PC-3 (cell line): Measurements from ENCODE around the gene YTHDC1. TPM values are rescaled to one million over a fixed set of nuclear protein-coding genes. Genes with fewer than 3 reads are reported as not detected.

Experiments used
- ATAC-seq: fragments of 200-7000 bp; cut with Tn5 transposase; 2 replicates; pipeline ENCODE4 v1.9.1; 2020; ENCODE audit warnings: mild to moderate bottlenecking, moderate library complexity
- BruUV-seq: library from RNA; stranded (reverse); fragments of 400-500 nt; replicated peaks from 2 replicates; lab custom pipeline; 2021; lab: Mats Ljungman, UMichigan
- CTCF ChIA-PET: fragments of 300-600 bp; sonication (Branson Sonifier 250); formaldehyde crosslinking; loops from one replicate; lab custom pipeline; 2022; ENCODE audit warnings: antibody characterized with exemption; lab: Charles Lee
- POLR2A ChIA-PET: fragments of 300-600 bp; sonication (Branson Sonifier 250); formaldehyde crosslinking; loops from one replicate; lab custom pipeline; 2022; ENCODE audit warnings: antibody characterized with exemption; ENCODE audit not compliant: unreplicated experiment; lab: Charles Lee
- DNase-seq: peaks from one replicate; pipeline ENCODE4 v3.0.0-alpha.2; 2015
- H2AFZ ChIP-seq: fragments of 300-600 bp; sonication (generic); 2 replicates; pipeline ENCODE4 v1.6.0; 2016; ENCODE audit warnings: antibody characterized with exemption, low read length
- H3F3A ChIP-seq: fragments of 300-600 bp; sonication (generic); one replicate; pipeline ENCODE4 v1.6.0; 2017; ENCODE audit warnings: antibody characterized with exemption, low read length, control low read depth, mild to moderate bottlenecking; ENCODE audit not compliant: unreplicated experiment
- H3K27ac ChIP-seq: fragments of 300-600 bp; sonication (generic); 2 replicates; pipeline ENCODE4 v1.5.1; 2016; ENCODE audit warnings: mild to moderate bottlenecking, low read length
- H3K27me3 ChIP-seq: fragments of 300-600 bp; sonication (generic); 2 replicates; pipeline ENCODE4 v1.6.1; 2016; ENCODE audit warnings: low read length, mixed read lengths
- H3K36me3 ChIP-seq: fragments of 300-600 bp; sonication (generic); 2 replicates; pipeline ENCODE4 v1.6.1; 2016; ENCODE audit warnings: low read depth, mixed run types, low read length, mixed read lengths
- H3K4me1 ChIP-seq: fragments of 300-600 bp; sonication (generic); 2 replicates; pipeline ENCODE4 v1.5.1; 2016; ENCODE audit warnings: low read length; ENCODE audit not compliant: insufficient read depth
- H3K4me2 ChIP-seq: fragments of 300-600 bp; sonication (generic); 2 replicates; pipeline ENCODE4 v1.6.0; 2016; ENCODE audit warnings: low read length
- H3K4me3 ChIP-seq: fragments of 300-600 bp; sonication (generic); 2 replicates; pipeline ENCODE4 v1.5.1; 2016; ENCODE audit warnings: mild to moderate bottlenecking, low read length, mixed read lengths
- H3K79me2 ChIP-seq: fragments of 300-600 bp; sonication (generic); 2 replicates; pipeline ENCODE4 v1.6.1; 2017; ENCODE audit warnings: low read length, mixed read lengths
- H3K9ac ChIP-seq: fragments of 300-600 bp; sonication (generic); 2 replicates; pipeline ENCODE4 v1.6.0; 2016; ENCODE audit warnings: mild to moderate bottlenecking, low read length
- H3K9me2 ChIP-seq: fragments of 300-600 bp; sonication (generic); replicated peaks from 2 replicates; pipeline ENCODE4 v1.6.1; 2016; ENCODE audit warnings: mixed run types, low read length, mixed read lengths
- H3K9me3 ChIP-seq: fragments of 300-600 bp; sonication (generic); 2 replicates; pipeline ENCODE4 v1.6.1; 2016; ENCODE audit warnings: low read length, mixed read lengths
- H4K20me1 ChIP-seq: fragments of 300-600 bp; sonication (generic); 2 replicates; pipeline ENCODE4 v1.6.1; 2016; ENCODE audit warnings: low read length, mixed read lengths
- EZH2 ChIP-seq: fragments of 300-600 bp; sonication (generic); IDR thresholded peaks from one replicate; pipeline ENCODE4 v1.6.1; 2017; ENCODE audit warnings: antibody characterized with exemption, mild to moderate bottlenecking, low read length; ENCODE audit not compliant: unreplicated experiment
- EZH2phosphoT487 ChIP-seq: fragments of 300-600 bp; sonication (generic); IDR thresholded peaks from 2 replicates; pipeline ENCODE4 v1.6.1; 2018; ENCODE audit warnings: mild to moderate bottlenecking, antibody characterized with exemption, low read length, borderline replicate concordance
- intact Hi-C: fragments of 100-400 bp; cut with micrococcal nuclease; formaldehyde crosslinking; loops from 2 replicates; pipeline ENCODE4 v1.9.0; 2023
- total RNA-seq: library from RNA; depleted of rRNA; stranded (reverse); fragments of >200 nt; gene quantifications from 2 replicates; pipeline ENCODE4 v1.2.3, GENCODE V29; 2014
- TF ChIP-seq, protein P1 (sequence below): fragments of 300-600 bp; sonication (generic); conservative IDR thresholded peaks from 2 replicates; pipeline ENCODE4 v1.5.1; 2017; ENCODE audit warnings: antibody characterized with exemption, low read depth, mild to moderate bottlenecking, low read length

Gene YTHDC1
- total RNA-seq, 1 experiment from 2014 or later, result 55.5 TPM

- Histone ChIP-seq H4K20me1 (no peaks in the 10 kb centered on the region), H3K4me2 (no peak overlapping the region), H3K27ac (no peak overlapping the region), H3K4me3 (no peak overlapping the region), H3F3A (no peaks in the 10 kb centered on the region), H3K9ac (no peak overlapping the region), H3K79me2 (no peaks in the 10 kb centered on the region), H3K36me3 (no peaks in the 10 kb centered on the region), H3K27me3 (no peaks in the 10 kb centered on the region), H3K4me1 (peaks cover 16% of the 10 kb centered on the region), H3K9me2 (no peaks in the 10 kb centered on the region), H3K9me3 (no peaks in the 10 kb centered on the region), H2AFZ (no peak overlapping the region)
- TF ChIP-seq EZH2 (no peak), EZH2phosphoT487 (no peak)
- TF ChIP-seq, protein P1, sequence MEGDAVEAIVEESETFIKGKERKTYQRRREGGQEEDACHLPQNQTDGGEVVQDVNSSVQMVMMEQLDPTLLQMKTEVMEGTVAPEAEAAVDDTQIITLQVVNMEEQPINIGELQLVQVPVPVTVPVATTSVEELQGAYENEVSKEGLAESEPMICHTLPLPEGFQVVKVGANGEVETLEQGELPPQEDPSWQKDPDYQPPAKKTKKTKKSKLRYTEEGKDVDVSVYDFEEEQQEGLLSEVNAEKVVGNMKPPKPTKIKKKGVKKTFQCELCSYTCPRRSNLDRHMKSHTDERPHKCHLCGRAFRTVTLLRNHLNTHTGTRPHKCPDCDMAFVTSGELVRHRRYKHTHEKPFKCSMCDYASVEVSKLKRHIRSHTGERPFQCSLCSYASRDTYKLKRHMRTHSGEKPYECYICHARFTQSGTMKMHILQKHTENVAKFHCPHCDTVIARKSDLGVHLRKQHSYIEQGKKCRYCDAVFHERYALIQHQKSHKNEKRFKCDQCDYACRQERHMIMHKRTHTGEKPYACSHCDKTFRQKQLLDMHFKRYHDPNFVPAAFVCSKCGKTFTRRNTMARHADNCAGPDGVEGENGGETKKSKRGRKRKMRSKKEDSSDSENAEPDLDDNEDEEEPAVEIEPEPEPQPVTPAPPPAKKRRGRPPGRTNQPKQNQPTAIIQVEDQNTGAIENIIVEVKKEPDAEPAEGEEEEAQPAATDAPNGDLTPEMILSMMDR, result no peak
- DNase-seq (no peak), ATAC-seq (no peak)
- intact Hi-C loops, result no loop called here
- POLR2A ChIA-PET, result no interaction called here
- CTCF ChIA-PET, result no interaction called here
- no TSS peak for BruUV-seq
Observed at GRCh38 chr4:68359508-68359907, 9.6 kb upstream of the YTHDC1 start.

GRCh38 chr4:68358988-68359387, 9.1 kb upstream of the YTHDC1 start:
- H3K4me1 ChIP-seq, result peaks cover 16% of the 10 kb centered on the region
- no peak overlapping the region for H2AFZ ChIP-seq
- no peak for TF ChIP-seq EZH2phosphoT487
- TF ChIP-seq EZH2, result no peak
- TF ChIP-seq, protein P1, result no peak
- intact Hi-C loops, result no loop called here
- no peak for DNase-seq
- no peak for ATAC-seq
- H3K27me3 ChIP-seq, result no peaks in the 10 kb centered on the region
- POLR2A ChIA-PET, result no interaction called here
- BruUV-seq, result no TSS peak
- H3K9me3 ChIP-seq, result no peaks in the 10 kb centered on the region
- no peak overlapping the region for H3K4me2 ChIP-seq
- H3K79me2 ChIP-seq, result no peaks in the 10 kb centered on the region
- H4K20me1 ChIP-seq, result no peaks in the 10 kb centered on the region
- H3K9me2 ChIP-seq, result no peaks in the 10 kb centered on the region
- H3K36me3 ChIP-seq, result no peaks in the 10 kb centered on the region
- H3K4me3 ChIP-seq, result no peak overlapping the region
- H3K27ac ChIP-seq, result no peak overlapping the region
- no peak overlapping the region for H3K9ac ChIP-seq
- CTCF ChIA-PET, result no interaction called here
- no peaks in the 10 kb centered on the region for H3F3A ChIP-seq

GRCh38 chr4:68352791-68353190, 2.9 kb upstream of the YTHDC1 start:
- Histone ChIP-seq H3K4me1 (peaks cover 9% of the 10 kb centered on the region), H3K9me2 (no peaks in the 10 kb centered on the region), H3K36me3 (no peaks in the 10 kb centered on the region), H3F3A (no peaks in the 10 kb centered on the region), H3K9ac (no peak overlapping the region), H3K4me3 (no peak overlapping the region), H4K20me1 (peaks cover 15% of the 10 kb centered on the region), H3K79me2 (peaks cover 21% of the 10 kb centered on the region), H3K9me3 (no peaks in the 10 kb centered on the region), H3K27me3 (no peaks in the 10 kb centered on the region), H3K4me2 (no peak overlapping the region), H3K27ac (no peak overlapping the region), H2AFZ (no peak overlapping the region)
- no peak for ATAC-seq
- DNase-seq, result no peak
- TF ChIP-seq EZH2 (no peak), EZH2phosphoT487 (no peak)
- TF ChIP-seq, protein P1, result no peak
- intact Hi-C loops, result no loop called here
- BruUV-seq, result no TSS peak
- CTCF ChIA-PET, result no interaction called here
- POLR2A ChIA-PET, result no interaction called here
